Stimulated activated naive B cell treated with anti-CD40 and anti-IgM and Interleukin-4, amounts not matched to agents 10 μg/mL and 1 μg/mL and 100 μg/mL, for 72 hours (primary cell): ENCODE results near the gene NBPF14.
A peak's percentile ranks its signal among the peaks of the same experiment; 100 is the strongest.
"Not testable (repeated sequence)": the region's sequence is repeated elsewhere in the genome, so short reads cannot be mapped to it uniquely, and the experiment has no call there.

ENCODE experiments used
- ATAC-seq, 2 donors: fragments of 150-1000 bp; cut with Tn5 transposase; replicated peaks; 2 replicates each; pipeline ENCODE4 v1.10.0; 2021; ENCODE audit warnings: moderate library complexity in 1 of 2
- DNase-seq: peaks from one replicate; pipeline ENCODE4 v3.0.0; 2021
- H3K27ac Mint-ChIP-seq: one replicate; pipeline ENCODE4 v1.8.0; 2022; ENCODE audit warnings: mild to moderate bottlenecking, mixed read lengths
- H3K27me3 Mint-ChIP-seq, 2 donors: one replicate each; pipeline ENCODE4 v1.8.0; 2022; ENCODE audit warnings: mixed read lengths in 2 of 2
- H3K36me3 Mint-ChIP-seq, 2 donors: one replicate each; pipeline ENCODE4 v1.8.0; 2022; ENCODE audit warnings: mixed read lengths in 2 of 2, mild to moderate bottlenecking in 1 of 2
- H3K4me1 Mint-ChIP-seq, 2 donors: one replicate each; pipeline ENCODE4 v1.8.0; 2022; ENCODE audit warnings: mixed read lengths in 2 of 2, mild to moderate bottlenecking in 1 of 2
- H3K4me3 Mint-ChIP-seq, 2 donors: one replicate each; pipeline ENCODE4 v1.8.0; 2022; ENCODE audit warnings: mild to moderate bottlenecking in 2 of 2, mixed read lengths in 2 of 2, moderate library complexity in 1 of 2
- H3K9me3 Mint-ChIP-seq, 2 donors: one replicate each; pipeline ENCODE4 v1.8.0; 2022; ENCODE audit warnings: mixed read lengths in 2 of 2, mild to moderate bottlenecking in 1 of 2

Gene NBPF14, protein sequence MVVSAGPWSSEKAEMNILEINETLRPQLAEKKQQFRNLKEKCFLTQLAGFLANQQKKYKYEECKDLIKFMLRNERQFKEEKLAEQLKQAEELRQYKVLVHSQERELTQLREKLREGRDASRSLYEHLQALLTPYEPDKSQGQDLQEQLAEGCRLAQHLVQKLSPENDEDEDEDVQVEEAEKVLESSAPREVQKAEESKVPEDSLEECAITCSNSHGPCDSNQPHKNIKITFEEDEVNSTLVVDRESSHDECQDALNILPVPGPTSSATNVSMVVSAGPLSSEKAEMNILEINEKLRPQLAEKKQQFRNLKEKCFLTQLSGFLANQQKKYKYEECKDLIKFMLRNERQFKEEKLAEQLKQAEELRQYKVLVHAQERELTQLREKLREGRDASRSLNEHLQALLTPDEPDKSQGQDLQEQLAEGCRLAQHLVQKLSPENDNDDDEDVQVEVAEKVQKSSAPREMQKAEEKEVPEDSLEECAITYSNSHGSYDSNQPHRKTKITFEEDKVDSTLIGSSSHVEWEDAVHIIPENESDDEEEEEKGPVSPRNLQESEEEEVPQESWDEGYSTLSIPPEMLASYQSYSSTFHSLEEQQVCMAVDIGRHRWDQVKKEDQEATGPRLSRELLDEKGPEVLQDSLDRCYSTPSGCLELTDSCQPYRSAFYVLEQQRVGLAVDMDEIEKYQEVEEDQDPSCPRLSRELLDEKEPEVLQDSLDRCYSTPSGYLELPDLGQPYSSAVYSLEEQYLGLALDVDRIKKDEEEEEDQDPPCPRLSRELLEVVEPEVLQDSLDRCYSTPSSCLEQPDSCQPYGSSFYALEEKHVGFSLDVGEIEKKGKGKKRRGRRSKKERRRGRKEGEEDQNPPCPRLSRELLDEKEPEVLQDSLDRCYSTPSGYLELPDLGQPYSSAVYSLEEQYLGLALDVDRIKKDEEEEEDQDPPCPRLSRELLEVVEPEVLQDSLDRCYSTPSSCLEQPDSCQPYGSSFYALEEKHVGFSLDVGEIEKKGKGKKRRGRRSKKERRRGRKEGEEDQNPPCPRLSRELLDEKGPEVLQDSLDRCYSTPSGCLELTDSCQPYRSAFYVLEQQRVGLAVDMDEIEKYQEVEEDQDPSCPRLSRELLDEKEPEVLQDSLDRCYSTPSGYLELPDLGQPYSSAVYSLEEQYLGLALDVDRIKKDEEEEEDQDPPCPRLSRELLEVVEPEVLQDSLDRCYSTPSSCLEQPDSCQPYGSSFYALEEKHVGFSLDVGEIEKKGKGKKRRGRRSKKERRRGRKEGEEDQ (N-terminal part only)

DNA sequence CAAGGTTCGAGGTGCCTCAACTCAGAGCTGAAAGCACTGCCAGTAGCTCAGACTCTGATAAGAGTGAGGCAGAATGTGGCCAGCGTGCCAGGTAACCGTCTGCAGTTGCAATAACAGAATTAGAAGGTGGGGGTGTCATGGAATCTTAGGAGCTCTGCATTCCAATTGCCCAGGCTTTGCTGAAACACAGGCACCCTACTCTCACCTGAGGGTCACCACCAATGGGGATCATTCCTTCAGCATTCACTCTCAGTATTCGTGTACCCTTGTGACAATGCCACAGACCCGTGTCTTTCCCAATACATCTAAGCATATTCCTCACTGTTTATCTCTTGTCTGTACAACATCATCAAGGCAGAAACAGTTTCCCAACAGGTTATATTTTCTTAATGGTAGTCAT, at the start of gene NBPF14:
Gene NBPF14 (minus strand): TSS at position 101 of the 400 bp plus-strand sequence. CDS start 294 bp downstream, outside the sequence.
- H3K4me3 Mint-ChIP-seq, H3K27ac Mint-ChIP-seq, ATAC-seq, H3K36me3 Mint-ChIP-seq, H3K9me3 Mint-ChIP-seq, H3K27me3 Mint-ChIP-seq, H3K4me1 Mint-ChIP-seq, DNase-seq: not testable (repeated sequence)

DNA sequence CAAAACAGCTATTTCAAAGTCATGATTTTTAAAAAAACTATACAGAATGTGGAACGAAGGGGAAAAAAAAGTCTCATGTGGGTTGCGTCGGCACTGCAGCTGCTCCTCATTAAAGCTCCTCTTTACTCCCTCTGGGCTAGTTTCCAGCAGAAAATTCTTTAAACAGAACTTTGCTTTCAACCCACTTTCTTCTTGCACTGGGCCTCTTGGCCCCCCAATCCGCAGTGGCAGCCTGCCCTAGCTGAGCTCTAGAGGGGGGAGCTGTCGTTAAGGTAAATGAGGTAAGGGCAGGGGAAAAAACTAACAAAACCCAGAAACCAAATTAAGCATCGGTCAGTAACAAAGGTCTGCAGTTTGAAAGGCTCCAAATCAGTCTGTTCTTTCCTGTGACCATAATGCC, 29.6 kb upstream of the NBPF14 start:
- peak overlapping the region in 1 of 2 donors; percentile 46 for H3K4me3 Mint-ChIP-seq
- not testable (repeated sequence) for H3K4me1 Mint-ChIP-seq, H3K9me3 Mint-ChIP-seq, DNase-seq, H3K36me3 Mint-ChIP-seq, H3K27me3 Mint-ChIP-seq, ATAC-seq, H3K27ac Mint-ChIP-seq

GRCh38 chr1:148618216-148618615, 22.4 kb upstream of the NBPF14 start:
- not testable (repeated sequence) for H3K27ac Mint-ChIP-seq, H3K27me3 Mint-ChIP-seq, DNase-seq, H3K36me3 Mint-ChIP-seq, H3K9me3 Mint-ChIP-seq, ATAC-seq, H3K4me3 Mint-ChIP-seq, H3K4me1 Mint-ChIP-seq

DNA sequence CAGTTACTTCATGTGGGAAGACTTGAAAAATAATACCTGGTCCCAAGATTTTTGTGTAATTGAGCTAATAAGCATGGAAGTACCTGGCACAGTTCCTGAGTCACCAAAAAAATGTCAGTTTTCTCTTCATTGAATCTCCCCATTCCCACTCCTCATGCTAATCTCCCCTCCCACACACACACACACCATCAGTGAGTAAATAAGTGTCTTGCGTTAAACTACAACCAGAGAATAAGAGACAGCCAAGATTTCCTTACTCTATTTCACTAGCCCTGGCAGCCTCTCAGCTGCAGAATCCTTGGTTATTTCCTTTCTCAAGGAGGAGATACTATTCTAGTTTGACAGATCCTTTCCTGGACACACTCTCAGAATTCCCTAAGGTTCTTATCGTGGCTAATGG, 9.5 kb upstream of the NBPF14 start:
- H3K9me3 Mint-ChIP-seq, ATAC-seq, H3K27ac Mint-ChIP-seq, H3K27me3 Mint-ChIP-seq, H3K4me1 Mint-ChIP-seq, H3K36me3 Mint-ChIP-seq, H3K4me3 Mint-ChIP-seq, DNase-seq: not testable (repeated sequence)

- ATAC-seq, H3K36me3 Mint-ChIP-seq, H3K27me3 Mint-ChIP-seq, H3K4me1 Mint-ChIP-seq, H3K9me3 Mint-ChIP-seq, H3K27ac Mint-ChIP-seq, H3K4me3 Mint-ChIP-seq, DNase-seq: not testable (repeated sequence)
Observed at GRCh38 chr1:148595360-148595759, 451 bp downstream of the NBPF14 start.

GRCh38 chr1:148591098-148591497, 4.7 kb downstream of the NBPF14 start:
- not testable (repeated sequence) for H3K9me3 Mint-ChIP-seq, H3K4me1 Mint-ChIP-seq

DNA sequence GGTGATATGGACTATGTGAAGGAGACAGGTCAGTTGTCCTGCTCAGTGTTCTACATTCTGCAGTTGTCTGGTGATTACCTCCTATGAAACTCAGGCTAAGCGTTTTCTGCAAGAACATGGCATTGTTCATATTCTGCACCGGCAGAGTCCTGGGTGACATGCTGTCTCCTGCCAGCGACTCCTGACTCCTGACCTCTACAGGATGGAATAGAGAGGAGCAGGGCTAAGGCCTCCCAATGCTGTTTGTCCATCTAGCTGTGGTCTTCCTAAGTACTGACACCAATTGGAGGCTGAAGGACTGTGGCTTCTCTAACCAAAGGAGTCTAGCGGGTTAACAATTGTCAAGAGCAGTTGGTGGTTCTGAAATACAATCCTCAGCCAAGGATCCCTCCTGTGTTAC, 63.7 kb downstream of the NBPF14 start:
- not testable (repeated sequence) for H3K4me3 Mint-ChIP-seq, ATAC-seq, H3K4me1 Mint-ChIP-seq, H3K27ac Mint-ChIP-seq, H3K9me3 Mint-ChIP-seq, DNase-seq, H3K36me3 Mint-ChIP-seq, H3K27me3 Mint-ChIP-seq

More at GRCh38 chr1:148591098-148591497, 4.7 kb downstream of the NBPF14 start:
- H3K4me3 Mint-ChIP-seq, H3K27ac Mint-ChIP-seq, DNase-seq, ATAC-seq, H3K27me3 Mint-ChIP-seq, H3K36me3 Mint-ChIP-seq: not testable (repeated sequence)

DNA sequence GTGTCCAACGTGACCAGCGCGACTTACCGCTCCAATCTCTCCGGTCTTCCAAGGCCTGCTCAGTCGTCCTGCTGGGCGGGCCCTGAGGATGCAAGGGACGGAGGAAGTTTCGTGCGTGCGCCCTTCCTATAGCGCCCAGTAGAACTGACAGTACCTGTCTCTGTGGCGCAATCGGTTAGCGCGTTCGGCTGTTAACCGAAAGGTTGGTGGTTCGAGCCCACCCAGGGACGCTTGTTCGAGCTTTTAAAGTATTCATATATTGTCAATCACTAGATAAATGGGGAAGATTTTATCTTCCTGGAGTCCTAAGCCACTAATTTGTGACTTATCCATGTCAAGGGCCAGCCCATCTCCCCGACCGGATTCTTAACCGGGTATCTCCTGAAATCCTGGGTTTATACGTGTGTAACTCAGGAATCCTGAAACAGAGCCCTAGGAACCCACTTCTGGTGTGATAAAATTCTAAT, 66.7 kb downstream of the NBPF14 start:
- H3K27me3 Mint-ChIP-seq, H3K9me3 Mint-ChIP-seq, H3K36me3 Mint-ChIP-seq, H3K4me1 Mint-ChIP-seq, ATAC-seq: not testable (repeated sequence)
- peak overlapping the region; percentile 55 to 69 for H3K4me3 Mint-ChIP-seq
- peak overlapping the region; percentile 93 for H3K27ac Mint-ChIP-seq
- peak; percentile 49 for DNase-seq

DNA sequence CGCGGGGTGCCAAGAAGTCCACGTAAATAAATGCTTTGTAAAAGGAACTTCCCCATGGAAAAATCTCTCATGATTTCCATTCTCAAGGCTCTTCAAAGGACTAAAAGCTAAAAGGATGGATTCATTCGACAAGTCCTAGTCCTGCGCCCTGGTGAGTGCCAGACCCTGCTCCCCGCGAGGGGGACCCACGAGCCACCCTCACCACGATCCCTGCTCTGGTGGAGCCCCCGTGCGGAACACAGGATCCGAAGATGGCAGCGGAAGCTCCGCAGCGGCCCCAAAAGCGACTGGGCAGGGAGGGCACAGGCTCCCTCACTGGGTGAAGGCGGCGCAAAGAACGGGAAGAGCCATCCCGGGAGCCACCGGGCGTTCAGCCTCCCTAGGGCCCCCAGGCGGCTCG, 67.2 kb downstream of the NBPF14 start:
- H3K27me3 Mint-ChIP-seq, H3K27ac Mint-ChIP-seq, ATAC-seq, H3K9me3 Mint-ChIP-seq, H3K4me1 Mint-ChIP-seq, H3K36me3 Mint-ChIP-seq: not testable (repeated sequence)
- peak; percentile 54 for DNase-seq
- H3K4me3 Mint-ChIP-seq, result peak overlapping the region in 1 of 2 donors; percentile 69

DNA sequence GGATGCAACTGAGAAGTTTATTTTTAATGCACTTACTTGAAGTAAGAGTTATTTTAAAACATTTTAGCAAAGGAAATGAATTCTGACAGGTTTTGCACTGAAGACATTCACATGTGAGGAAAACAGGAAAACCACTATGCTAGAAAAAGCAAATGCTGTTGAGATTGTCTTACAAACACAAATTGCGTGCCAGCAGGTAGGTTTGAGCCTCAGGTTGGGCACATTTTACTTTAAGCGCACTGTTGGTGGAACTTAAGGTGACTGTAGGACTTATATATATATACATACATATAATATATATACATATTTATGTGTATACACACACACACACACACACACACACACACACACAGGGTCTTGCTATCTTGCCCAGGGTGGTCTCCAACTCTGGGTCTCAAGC, 69.2 kb downstream of the NBPF14 start:
- not testable (repeated sequence) for H3K4me3 Mint-ChIP-seq, ATAC-seq, H3K9me3 Mint-ChIP-seq, H3K27me3 Mint-ChIP-seq, H3K27ac Mint-ChIP-seq, DNase-seq
- Mint-ChIP-seq H3K36me3 (peaks cover 2 to 10% of the 10 kb centered on the region in 2 donors), H3K4me1 (peaks cover 8 to 11% of the 10 kb centered on the region in 2 donors)

DNA sequence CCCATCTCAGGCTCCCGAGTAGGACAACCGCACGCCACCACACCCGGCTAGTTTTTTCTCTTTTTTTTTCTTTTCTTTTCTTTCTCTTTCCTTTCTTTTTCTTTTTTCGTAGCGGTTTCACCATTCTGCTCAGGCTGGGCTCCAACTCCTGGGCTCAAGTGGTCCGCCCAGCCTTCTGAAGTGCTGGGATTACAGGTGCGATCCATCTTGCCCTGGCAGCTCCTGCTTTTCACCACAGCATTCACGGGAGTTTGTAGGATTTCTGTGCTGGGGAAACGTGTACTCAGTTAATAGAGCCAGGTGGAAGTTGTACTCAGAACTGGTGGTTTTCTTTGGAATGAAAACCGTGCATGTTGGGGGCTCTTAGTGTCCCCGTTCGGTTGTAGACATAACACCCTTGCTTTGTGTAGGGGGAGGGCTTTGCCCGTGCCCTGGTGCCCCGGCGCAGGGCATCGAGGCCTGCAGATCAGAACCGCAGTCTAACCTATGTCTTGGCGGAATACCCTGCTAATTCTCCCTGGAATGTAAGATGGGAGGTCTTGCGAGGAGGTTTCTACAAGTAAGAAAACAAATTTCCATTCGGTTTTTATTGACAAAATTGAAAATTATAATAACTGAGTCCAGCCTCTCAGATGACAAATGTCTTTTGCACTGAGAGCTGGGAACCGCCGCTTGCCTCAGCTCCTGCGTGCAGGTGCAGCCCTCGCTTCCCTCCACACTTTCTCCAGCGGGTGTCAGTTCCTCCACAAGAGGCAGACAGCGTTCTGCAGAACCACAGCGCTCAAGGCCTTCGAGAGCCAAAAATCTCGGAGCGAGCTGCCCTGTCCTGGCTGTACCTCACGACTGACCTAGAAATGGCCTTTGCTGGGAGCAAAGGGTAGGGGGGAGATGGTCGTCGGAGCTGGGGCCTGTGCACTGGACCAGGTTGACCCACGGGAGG, 72.3 kb downstream of the NBPF14 start:
- H3K27ac Mint-ChIP-seq, result peak overlapping the region; percentile 98
- peak overlapping the region; percentile 78 to 81 for H3K4me3 Mint-ChIP-seq
- peaks cover 2 to 10% of the 10 kb centered on the region in 2 donors for H3K36me3 Mint-ChIP-seq
- peak; percentile 10 to 44 for ATAC-seq
- H3K9me3 Mint-ChIP-seq, H3K27me3 Mint-ChIP-seq: not testable (repeated sequence)
- DNase-seq, result peak; percentile 54
- peaks cover 8 to 11% of the 10 kb centered on the region in 2 donors for H3K4me1 Mint-ChIP-seq

- H3K36me3 Mint-ChIP-seq, result peaks cover 2 to 10% of the 10 kb centered on the region in 2 donors
- DNase-seq (peak; percentile 93), ATAC-seq (peak; percentile 79 to 85)
- H3K9me3 Mint-ChIP-seq, H3K27me3 Mint-ChIP-seq: not testable (repeated sequence)
- peaks cover 8 to 11% of the 10 kb centered on the region in 2 donors for H3K4me1 Mint-ChIP-seq
- peak overlapping the region; percentile 78 to 81 for H3K4me3 Mint-ChIP-seq
- peak overlapping the region; percentile 98 for H3K27ac Mint-ChIP-seq
Observed at GRCh38 chr1:148522561-148523204, 73.1 kb downstream of the NBPF14 start.

DNA sequence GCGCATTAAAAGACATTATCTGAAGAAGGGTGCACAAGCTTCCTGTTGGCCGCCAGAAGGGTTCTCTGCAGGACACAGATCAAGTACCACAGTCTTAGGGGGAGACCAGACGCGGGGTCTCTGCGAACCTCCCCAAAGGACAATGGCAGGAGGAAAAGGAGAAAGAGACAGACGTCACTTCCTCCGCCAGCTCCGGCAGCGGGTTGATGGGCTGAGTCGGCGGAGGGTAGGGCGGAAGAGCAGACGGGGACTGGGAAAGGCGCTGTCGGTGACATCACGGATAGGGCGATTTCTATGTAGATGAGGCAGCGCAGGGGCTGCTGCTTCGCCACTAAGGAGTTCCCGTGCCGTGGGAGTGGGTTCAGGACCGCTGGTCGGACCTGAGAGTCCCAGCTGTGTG, 73.7 kb downstream of the NBPF14 start:
- Mint-ChIP-seq H3K4me3 (peak overlapping the region; percentile 78 to 81), H3K36me3 (peaks cover 2 to 10% of the 10 kb centered on the region in 2 donors), H3K4me1 (peaks cover 8 to 11% of the 10 kb centered on the region in 2 donors), H3K27ac (peak overlapping the region; percentile 98)
- not testable (repeated sequence) for H3K9me3 Mint-ChIP-seq, H3K27me3 Mint-ChIP-seq
- peak; percentile 87 for DNase-seq
- ATAC-seq, result peak; percentile 35 to 49
